Osteocyte (in vitro differentiated cells): ENCODE data around the gene PSMA2. TPM values are rescaled to one million over a fixed set of nuclear protein-coding genes. Genes with fewer than 3 reads are reported as not detected.

ENCODE experiments used
- DNase-seq: peaks from one replicate; pipeline ENCODE4 v3.0.0; 2021; ENCODE audit warnings: mixed read lengths; ENCODE audit not compliant: unreplicated experiment; ENCODE audit errors: extremely low spot score
- H3K27ac Mint-ChIP-seq: one replicate; pipeline ENCODE4 v1.8.0; 2021; ENCODE audit warnings: mild to moderate bottlenecking, mixed read lengths; ENCODE audit not compliant: unreplicated experiment
- H3K27me3 Mint-ChIP-seq: one replicate; pipeline ENCODE4 v1.8.0; 2021; ENCODE audit warnings: mixed read lengths; ENCODE audit not compliant: unreplicated experiment
- H3K36me3 Mint-ChIP-seq: one replicate; pipeline ENCODE4 v1.8.0; 2021; ENCODE audit warnings: mixed read lengths; ENCODE audit not compliant: unreplicated experiment
- H3K4me1 Mint-ChIP-seq: one replicate; pipeline ENCODE4 v1.8.0; 2021; ENCODE audit warnings: mixed read lengths; ENCODE audit not compliant: unreplicated experiment
- H3K4me3 Mint-ChIP-seq: one replicate; pipeline ENCODE4 v1.8.0; 2021; ENCODE audit warnings: mild to moderate bottlenecking, moderate library complexity, mixed read lengths; ENCODE audit not compliant: unreplicated experiment
- H3K9me3 Mint-ChIP-seq: one replicate; pipeline ENCODE4 v1.8.0; 2021; ENCODE audit warnings: mixed read lengths; ENCODE audit not compliant: unreplicated experiment
- CTCF ChIP-seq: fragments of 200-600 bp; sonication (generic); IDR thresholded peaks from 2 replicates; pipeline ENCODE4 v1.5.0; 2021; ENCODE audit warnings: antibody characterized with exemption, mild to moderate bottlenecking, moderate library complexity
- total RNA-seq: library from RNA; stranded (reverse); gene quantifications from 2 replicates; pipeline ENCODE4 v1.2.1, GENCODE V29; 2021

PSMA2 gene
- total RNA-seq, 1 donor from 2014 or later = 65.0 TPM

- no peaks in the 10 kb centered on the region for H3K9me3 Mint-ChIP-seq
- peaks cover 21% of the 10 kb centered on the region for H3K4me1 Mint-ChIP-seq
- DNase-seq = no peak
- H3K36me3 Mint-ChIP-seq = no peaks in the 10 kb centered on the region
- no peak overlapping the region for H3K4me3 Mint-ChIP-seq
- peaks cover 13% of the 10 kb centered on the region for H3K27me3 Mint-ChIP-seq
- no peak overlapping the region for H3K27ac Mint-ChIP-seq
- no peak for TF ChIP-seq CTCF
These were observed 44.4 kb upstream of the PSMA2 start for GRCh38 chr7:42976371-42976770.

GRCh38 chr7:42972699-42973500, 40.9 kb upstream of the PSMA2 start:
- peaks cover 21% of the 10 kb centered on the region for H3K4me1 Mint-ChIP-seq
- no peak for TF ChIP-seq CTCF
- H3K9me3 Mint-ChIP-seq = no peaks in the 10 kb centered on the region
- peak; percentile 89 for DNase-seq
- peaks cover 2% of the 10 kb centered on the region for H3K27me3 Mint-ChIP-seq
- peak overlapping the region; percentile 86 for H3K27ac Mint-ChIP-seq
- H3K36me3 Mint-ChIP-seq = no peaks in the 10 kb centered on the region
- peak overlapping the region; percentile 27 for H3K4me3 Mint-ChIP-seq

GRCh38 chr7:42967391-42967790, 35.4 kb upstream of the PSMA2 start:
- TF ChIP-seq CTCF = no peak
- no peak for DNase-seq
- Mint-ChIP-seq H3K27me3 (peaks cover 24% of the 10 kb centered on the region), H3K27ac (no peak overlapping the region), H3K36me3 (no peaks in the 10 kb centered on the region), H3K4me3 (no peak overlapping the region), H3K9me3 (no peaks in the 10 kb centered on the region), H3K4me1 (peaks cover 6% of the 10 kb centered on the region)

- no peak for TF ChIP-seq CTCF
- DNase-seq = no peak
- no peak overlapping the region for H3K4me3 Mint-ChIP-seq
- H3K9me3 Mint-ChIP-seq = no peaks in the 10 kb centered on the region
- H3K27me3 Mint-ChIP-seq = peaks cover 39% of the 10 kb centered on the region
- H3K27ac Mint-ChIP-seq = no peak overlapping the region
- H3K4me1 Mint-ChIP-seq = no peaks in the 10 kb centered on the region
- no peaks in the 10 kb centered on the region for H3K36me3 Mint-ChIP-seq
These were observed 33.2 kb upstream of the PSMA2 start for GRCh38 chr7:42964849-42965805.

GRCh38 chr7:42964293-42964692, 32.3 kb upstream of the PSMA2 start:
- Mint-ChIP-seq H3K27me3 (peaks cover 46% of the 10 kb centered on the region), H3K36me3 (no peaks in the 10 kb centered on the region), H3K4me3 (no peak overlapping the region), H3K27ac (no peak overlapping the region), H3K4me1 (no peaks in the 10 kb centered on the region), H3K9me3 (no peaks in the 10 kb centered on the region)
- TF ChIP-seq CTCF = no peak
- no peak for DNase-seq
